KMS-11 (cell line): ENCODE data around the gene SYT7.

ENCODE experiments used
- H2AFZ ChIP-seq: fragments of 200-600 bp; sonication (generic); 2 replicates; pipeline ENCODE4 v1.6.1; 2016; ENCODE audit warnings: antibody characterized with exemption, mixed run types, low read depth
- H3K27ac ChIP-seq: fragments of 200-600 bp; sonication (generic); 2 replicates; pipeline ENCODE4 v1.6.1; 2016; ENCODE audit warnings: mild to moderate bottlenecking, mixed run types
- H3K27me3 ChIP-seq: fragments of 200-600 bp; sonication (generic); 2 replicates; pipeline ENCODE4 v1.6.1; 2017; ENCODE audit warnings: mild to moderate bottlenecking, low read depth, mixed run types, moderate library complexity; ENCODE audit not compliant: insufficient read depth
- H3K36me3 ChIP-seq: fragments of 200-600 bp; sonication (generic); 2 replicates; pipeline ENCODE4 v1.6.1; 2017; ENCODE audit warnings: mild to moderate bottlenecking, mixed run types; ENCODE audit not compliant: insufficient read depth
- H3K4me1 ChIP-seq: fragments of 200-600 bp; sonication (generic); 2 replicates; pipeline ENCODE4 v1.6.1; 2016; ENCODE audit warnings: mild to moderate bottlenecking, low read depth, mixed run types; ENCODE audit not compliant: poor library complexity, severe bottlenecking
- H3K4me2 ChIP-seq: fragments of 200-600 bp; sonication (generic); 2 replicates; pipeline ENCODE4 v1.7.0; 2016; ENCODE audit warnings: mild to moderate bottlenecking, mixed run types
- H3K4me3 ChIP-seq: fragments of 200-600 bp; sonication (generic); IDR thresholded peaks from 2 replicates; pipeline ENCODE4 v1.6.1; 2017; ENCODE audit warnings: low read depth, low read length, mixed read lengths; ENCODE audit not compliant: insufficient read depth
- H3K79me2 ChIP-seq: fragments of 200-600 bp; sonication (generic); 2 replicates; pipeline ENCODE4 v1.6.1; 2016; ENCODE audit warnings: low read depth, mixed run types; ENCODE audit not compliant: insufficient read depth
- H3K9ac ChIP-seq: fragments of 200-600 bp; sonication (generic); 2 replicates; pipeline ENCODE4 v1.6.1; 2016; ENCODE audit warnings: mild to moderate bottlenecking, mixed run types
- H4K20me1 ChIP-seq: fragments of 200-600 bp; sonication (generic); 2 replicates; pipeline ENCODE4 v1.6.1; 2016; ENCODE audit warnings: mild to moderate bottlenecking, mixed run types; ENCODE audit not compliant: insufficient read depth
- CTCF ChIP-seq: fragments of 200-600 bp; sonication (generic); conservative IDR thresholded peaks from 2 replicates; pipeline ENCODE4 v1.6.1; 2017; ENCODE audit warnings: low read depth, mild to moderate bottlenecking, antibody characterized with exemption, low read length, moderate library complexity, mixed read lengths

SYT7 gene

GRCh38 chr11:61526229-61526628 is 54.6 kb downstream of the SYT7 start:
- Histone ChIP-seq H2AFZ (no peak overlapping the region), H3K36me3 (no peaks in the 10 kb centered on the region), H3K9ac (no peak overlapping the region), H3K4me2 (no peak overlapping the region), H4K20me1 (no peaks in the 10 kb centered on the region), H3K79me2 (no peaks in the 10 kb centered on the region), H3K4me1 (no peaks in the 10 kb centered on the region), H3K4me3 (no peak overlapping the region), H3K27ac (no peak overlapping the region), H3K27me3 (peaks cover 98% of the 10 kb centered on the region)
- TF ChIP-seq CTCF, result no peak

GRCh38 chr11:61524963-61525587 is 55.8 kb downstream of the SYT7 start:
- no peak overlapping the region for H2AFZ ChIP-seq
- H3K36me3 ChIP-seq, result no peaks in the 10 kb centered on the region
- H3K27ac ChIP-seq, result no peak overlapping the region
- no peak overlapping the region for H3K4me2 ChIP-seq
- no peaks in the 10 kb centered on the region for H3K4me1 ChIP-seq
- no peak overlapping the region for H3K9ac ChIP-seq
- TF ChIP-seq CTCF, result no peak
- no peaks in the 10 kb centered on the region for H4K20me1 ChIP-seq
- peaks cover 98% of the 10 kb centered on the region for H3K27me3 ChIP-seq
- no peak overlapping the region for H3K4me3 ChIP-seq
- no peaks in the 10 kb centered on the region for H3K79me2 ChIP-seq

- H3K9ac ChIP-seq, result no peak overlapping the region
- peaks cover 97% of the 10 kb centered on the region for H3K27me3 ChIP-seq
- no peaks in the 10 kb centered on the region for H4K20me1 ChIP-seq
- no peaks in the 10 kb centered on the region for H3K4me1 ChIP-seq
- no peak overlapping the region for H3K4me3 ChIP-seq
- no peak overlapping the region for H3K4me2 ChIP-seq
- no peak overlapping the region for H2AFZ ChIP-seq
- no peak for TF ChIP-seq CTCF
- no peaks in the 10 kb centered on the region for H3K79me2 ChIP-seq
- no peaks in the 10 kb centered on the region for H3K36me3 ChIP-seq
- H3K27ac ChIP-seq, result no peak overlapping the region
These were observed 56.4 kb downstream of the SYT7 start for GRCh38 chr11:61524446-61524845.

GRCh38 chr11:61522881-61523280 is 58.0 kb downstream of the SYT7 start:
- no peaks in the 10 kb centered on the region for H3K36me3 ChIP-seq
- no peak overlapping the region for H3K9ac ChIP-seq
- H3K27me3 ChIP-seq, result peaks cover 95% of the 10 kb centered on the region
- TF ChIP-seq CTCF, result no peak
- H3K4me1 ChIP-seq, result no peaks in the 10 kb centered on the region
- no peak overlapping the region for H2AFZ ChIP-seq
- H3K27ac ChIP-seq, result no peak overlapping the region
- no peak overlapping the region for H3K4me3 ChIP-seq
- no peaks in the 10 kb centered on the region for H3K79me2 ChIP-seq
- H4K20me1 ChIP-seq, result no peaks in the 10 kb centered on the region
- H3K4me2 ChIP-seq, result no peak overlapping the region
